ENCODE data around the gene DOCK1. TPM values are rescaled to one million over a fixed set of nuclear protein-coding genes. Genes with fewer than 3 reads are reported as not detected.

The DOCK1 gene
- total RNA-seq, 4 donors from 2014 or later: 4.3 to 6.0 (median 4.8) TPM

DNA sequence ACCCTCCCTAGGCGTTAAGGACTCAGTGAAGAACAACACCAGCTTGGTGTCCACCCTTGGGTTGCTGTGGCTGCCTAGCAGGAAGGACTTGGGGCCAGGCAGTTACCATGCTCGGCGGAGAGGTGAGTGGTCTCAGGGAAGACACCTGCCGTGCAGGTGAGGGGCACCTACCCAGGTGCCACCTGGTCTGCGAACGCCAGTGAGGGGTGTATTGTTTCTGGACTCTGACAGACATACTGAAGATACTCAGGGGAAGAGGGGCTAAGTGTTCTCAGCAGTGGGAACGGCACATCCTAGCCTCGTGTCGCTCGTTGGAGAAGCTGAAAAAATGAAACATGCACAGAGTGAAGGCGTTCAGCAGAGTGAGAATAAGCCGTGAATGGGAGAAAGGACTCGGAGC, 22.6 kb downstream of the DOCK1 start:
- Histone ChIP-seq H3K27ac (no peak overlapping the region), H3K27me3 (no peaks in the 10 kb centered on the region), H3K36me3 (no peaks in the 10 kb centered on the region), H3K4me3 (no peak overlapping the region), H3K9me3 (no peaks in the 10 kb centered on the region), H3K4me1 (peaks cover 9 to 10% of the 10 kb centered on the region in 2 donors)
- DNase-seq (no peak), ATAC-seq (no peak)
- TF ChIP-seq, protein P1, sequence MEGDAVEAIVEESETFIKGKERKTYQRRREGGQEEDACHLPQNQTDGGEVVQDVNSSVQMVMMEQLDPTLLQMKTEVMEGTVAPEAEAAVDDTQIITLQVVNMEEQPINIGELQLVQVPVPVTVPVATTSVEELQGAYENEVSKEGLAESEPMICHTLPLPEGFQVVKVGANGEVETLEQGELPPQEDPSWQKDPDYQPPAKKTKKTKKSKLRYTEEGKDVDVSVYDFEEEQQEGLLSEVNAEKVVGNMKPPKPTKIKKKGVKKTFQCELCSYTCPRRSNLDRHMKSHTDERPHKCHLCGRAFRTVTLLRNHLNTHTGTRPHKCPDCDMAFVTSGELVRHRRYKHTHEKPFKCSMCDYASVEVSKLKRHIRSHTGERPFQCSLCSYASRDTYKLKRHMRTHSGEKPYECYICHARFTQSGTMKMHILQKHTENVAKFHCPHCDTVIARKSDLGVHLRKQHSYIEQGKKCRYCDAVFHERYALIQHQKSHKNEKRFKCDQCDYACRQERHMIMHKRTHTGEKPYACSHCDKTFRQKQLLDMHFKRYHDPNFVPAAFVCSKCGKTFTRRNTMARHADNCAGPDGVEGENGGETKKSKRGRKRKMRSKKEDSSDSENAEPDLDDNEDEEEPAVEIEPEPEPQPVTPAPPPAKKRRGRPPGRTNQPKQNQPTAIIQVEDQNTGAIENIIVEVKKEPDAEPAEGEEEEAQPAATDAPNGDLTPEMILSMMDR (IDR thresholded peaks at IDR 0.05 in 4 of 5, conservative IDR thresholded peaks at IDR 0.05 in 1 of 5): no peak
- no peak for TF ChIP-seq POLR2A (IDR thresholded peaks at IDR 0.05)
- intact Hi-C loops (cut with DNase I; ENCODE audit: low total_unique reads) (no loop called here), in situ Hi-C loops (cut with MboI; ENCODE audit: low sequenced_read_pairs in 4 of 4) (no loop called here)

DNA sequence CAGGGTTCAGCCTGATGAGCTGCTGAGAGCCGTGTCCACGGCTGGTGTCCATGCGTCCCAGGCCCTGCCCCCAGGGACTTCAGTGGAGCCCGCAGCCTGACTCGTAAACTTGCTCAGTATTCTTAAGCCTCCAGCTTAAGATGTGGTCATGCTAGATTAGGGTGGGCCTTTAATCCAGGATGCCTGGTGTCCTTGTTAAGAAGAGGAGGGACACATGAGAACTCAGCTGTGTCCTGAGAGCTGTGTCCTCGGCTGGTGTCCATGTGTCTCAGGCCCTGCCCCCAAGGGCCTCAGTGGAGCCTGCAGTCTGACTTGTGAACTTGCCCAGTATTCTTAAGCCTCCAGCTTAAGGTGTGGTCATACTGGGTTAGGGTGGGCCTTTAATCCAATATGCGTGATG, 23.0 kb downstream of the DOCK1 start:
- no peak for DNase-seq
- ATAC-seq: no peak
- no peaks in the 10 kb centered on the region for H3K9me3 ChIP-seq
- no peak overlapping the region for H3K4me3 ChIP-seq
- in situ Hi-C loops (cut with MboI; ENCODE audit: low sequenced_read_pairs in 4 of 4) (no loop called here), intact Hi-C loops (cut with DNase I; ENCODE audit: low total_unique reads) (no loop called here)
- TF ChIP-seq, protein P1 (IDR thresholded peaks at IDR 0.05 in 4 of 5, conservative IDR thresholded peaks at IDR 0.05 in 1 of 5): no peak
- TF ChIP-seq POLR2A (IDR thresholded peaks at IDR 0.05): no peak
- no peaks in the 10 kb centered on the region for H3K27me3 ChIP-seq
- H3K36me3 ChIP-seq: no peaks in the 10 kb centered on the region
- peaks cover 9 to 10% of the 10 kb centered on the region in 2 donors for H3K4me1 ChIP-seq
- no peak overlapping the region for H3K27ac ChIP-seq

DNA sequence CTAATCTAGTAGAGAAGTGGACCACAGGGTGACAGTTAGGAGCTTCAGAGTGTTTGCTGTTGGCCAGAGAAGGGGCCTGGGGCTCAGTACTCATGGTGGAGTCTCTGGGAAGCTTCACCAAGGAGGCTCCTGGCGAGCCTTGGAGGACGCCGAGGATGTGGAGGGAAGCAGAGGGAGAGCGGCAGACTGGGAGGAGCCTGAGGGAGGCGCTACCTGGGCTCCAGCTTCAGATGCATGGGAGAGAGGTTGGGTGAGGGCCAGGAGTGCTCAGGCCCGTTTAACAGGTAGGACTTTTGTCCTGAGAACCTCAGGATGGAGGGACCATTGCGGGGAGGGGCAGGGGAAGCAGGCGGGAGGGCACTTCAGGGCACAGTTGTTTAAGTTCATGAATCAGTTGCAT, 24.2 kb downstream of the DOCK1 start:
- no peaks in the 10 kb centered on the region for H3K9me3 ChIP-seq
- H3K4me3 ChIP-seq: no peak overlapping the region
- intact Hi-C loops (cut with DNase I; ENCODE audit: low total_unique reads): no loop called here
- DNase-seq (no peak), ATAC-seq (no peak)
- H3K27ac ChIP-seq: no peak overlapping the region
- no peaks in the 10 kb centered on the region for H3K27me3 ChIP-seq
- H3K36me3 ChIP-seq: no peaks in the 10 kb centered on the region
- peaks cover 9 to 10% of the 10 kb centered on the region in 2 donors for H3K4me1 ChIP-seq
- TF ChIP-seq POLR2A (IDR thresholded peaks at IDR 0.05): no peak
- TF ChIP-seq, protein P1 (IDR thresholded peaks at IDR 0.05 in 4 of 5, conservative IDR thresholded peaks at IDR 0.05 in 1 of 5): no peak
- in situ Hi-C loops (cut with MboI; ENCODE audit: low sequenced_read_pairs in 4 of 4): no loop called here

DNA sequence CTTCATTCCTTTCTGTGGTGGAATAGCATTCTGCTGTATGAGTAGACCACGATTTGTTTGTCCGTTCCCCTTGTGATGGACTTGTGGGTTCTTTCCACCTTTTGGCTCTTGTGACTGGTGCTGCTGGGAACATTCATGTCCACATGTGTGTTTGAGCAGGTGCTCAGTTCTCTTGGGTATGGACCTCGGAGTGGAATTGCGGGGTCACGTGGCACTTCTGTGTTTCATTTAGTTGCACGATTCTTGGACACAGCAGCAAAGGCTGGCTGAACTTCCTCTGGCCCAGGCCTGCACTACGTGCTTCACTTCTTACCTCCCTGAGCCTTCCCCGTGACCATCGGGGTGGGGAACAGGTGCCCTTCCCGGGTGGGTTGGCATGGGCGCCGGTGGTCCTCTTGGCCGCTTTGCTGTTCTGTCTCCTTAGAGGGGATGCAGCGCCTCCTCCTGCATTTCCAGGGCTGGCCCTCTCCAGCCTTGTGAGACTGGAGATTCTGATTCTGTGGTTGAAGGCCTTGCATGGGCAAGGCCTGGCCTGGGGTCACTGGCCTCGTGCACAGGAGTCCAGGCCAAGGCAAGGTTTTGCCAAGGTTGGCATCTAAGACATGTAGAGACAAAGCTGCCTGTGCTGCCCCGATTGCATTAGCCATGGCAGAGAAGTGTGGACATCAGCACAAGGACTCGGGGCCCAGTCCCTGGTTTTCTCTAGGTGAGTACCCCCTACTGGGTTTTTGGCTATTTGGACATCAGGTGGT, 25.1 kb downstream of the DOCK1 start:
- H3K27ac ChIP-seq: no peak overlapping the region
- ATAC-seq (no peak), DNase-seq (no peak)
- no peaks in the 10 kb centered on the region for H3K36me3 ChIP-seq
- no peaks in the 10 kb centered on the region for H3K27me3 ChIP-seq
- in situ Hi-C loops (cut with MboI; ENCODE audit: low sequenced_read_pairs in 4 of 4): no loop called here
- intact Hi-C loops (cut with DNase I; ENCODE audit: low total_unique reads): no loop called here
- no peak for TF ChIP-seq POLR2A (IDR thresholded peaks at IDR 0.05)
- TF ChIP-seq, protein P1 (IDR thresholded peaks at IDR 0.05 in 4 of 5, conservative IDR thresholded peaks at IDR 0.05 in 1 of 5): no peak
- no peak overlapping the region for H3K4me3 ChIP-seq
- H3K4me1 ChIP-seq: peaks cover 9 to 10% of the 10 kb centered on the region in 2 donors
- no peaks in the 10 kb centered on the region for H3K9me3 ChIP-seq

Measured in gastrocnemius medialis (tissue), 4 donors.